ENCODE data around the gene ENTPD6.

DNA sequence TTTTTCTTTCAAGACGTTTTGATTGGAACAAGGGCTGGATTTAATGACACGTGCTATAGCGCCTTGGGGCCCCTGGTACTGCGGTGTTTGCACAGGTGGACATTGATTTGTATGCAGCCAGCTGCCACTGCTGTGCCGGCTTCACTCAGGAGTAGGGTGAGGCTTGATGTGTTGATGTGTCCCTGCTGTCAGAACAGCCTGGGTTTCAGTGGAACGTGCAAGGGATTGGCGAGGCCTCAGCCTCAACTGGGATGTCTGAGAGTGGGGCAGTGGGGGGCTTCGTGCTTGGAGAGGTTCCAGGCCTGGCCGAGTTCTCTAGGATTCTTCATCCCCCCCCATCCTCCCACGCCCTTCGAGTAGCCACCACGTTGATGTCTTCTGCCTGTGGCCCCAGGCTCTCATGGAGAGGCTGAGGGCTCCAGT, 75.3 kb downstream of the ENTPD6 start:
- no peak for TF ChIP-seq POLR2A (IDR thresholded peaks at IDR 0.05)
- TF ChIP-seq, protein P1, sequence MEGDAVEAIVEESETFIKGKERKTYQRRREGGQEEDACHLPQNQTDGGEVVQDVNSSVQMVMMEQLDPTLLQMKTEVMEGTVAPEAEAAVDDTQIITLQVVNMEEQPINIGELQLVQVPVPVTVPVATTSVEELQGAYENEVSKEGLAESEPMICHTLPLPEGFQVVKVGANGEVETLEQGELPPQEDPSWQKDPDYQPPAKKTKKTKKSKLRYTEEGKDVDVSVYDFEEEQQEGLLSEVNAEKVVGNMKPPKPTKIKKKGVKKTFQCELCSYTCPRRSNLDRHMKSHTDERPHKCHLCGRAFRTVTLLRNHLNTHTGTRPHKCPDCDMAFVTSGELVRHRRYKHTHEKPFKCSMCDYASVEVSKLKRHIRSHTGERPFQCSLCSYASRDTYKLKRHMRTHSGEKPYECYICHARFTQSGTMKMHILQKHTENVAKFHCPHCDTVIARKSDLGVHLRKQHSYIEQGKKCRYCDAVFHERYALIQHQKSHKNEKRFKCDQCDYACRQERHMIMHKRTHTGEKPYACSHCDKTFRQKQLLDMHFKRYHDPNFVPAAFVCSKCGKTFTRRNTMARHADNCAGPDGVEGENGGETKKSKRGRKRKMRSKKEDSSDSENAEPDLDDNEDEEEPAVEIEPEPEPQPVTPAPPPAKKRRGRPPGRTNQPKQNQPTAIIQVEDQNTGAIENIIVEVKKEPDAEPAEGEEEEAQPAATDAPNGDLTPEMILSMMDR (IDR thresholded peaks at IDR 0.05), result no peak

Data from heart left ventricle (tissue), 13 donors.